Dedifferentiated amniotic fluid mesenchymal stem cell (primary cell): ENCODE results near the gene MIA.
"Not testable (repeated sequence)": the region's sequence is repeated elsewhere in the genome, so short reads cannot be mapped to it uniquely, and the experiment has no call there.

Source experiments
- DNase-seq: peaks from one replicate; pipeline ENCODE4 v3.0.0-alpha.2; 2016; ENCODE audit errors: extremely low spot score

The MIA gene

DNA sequence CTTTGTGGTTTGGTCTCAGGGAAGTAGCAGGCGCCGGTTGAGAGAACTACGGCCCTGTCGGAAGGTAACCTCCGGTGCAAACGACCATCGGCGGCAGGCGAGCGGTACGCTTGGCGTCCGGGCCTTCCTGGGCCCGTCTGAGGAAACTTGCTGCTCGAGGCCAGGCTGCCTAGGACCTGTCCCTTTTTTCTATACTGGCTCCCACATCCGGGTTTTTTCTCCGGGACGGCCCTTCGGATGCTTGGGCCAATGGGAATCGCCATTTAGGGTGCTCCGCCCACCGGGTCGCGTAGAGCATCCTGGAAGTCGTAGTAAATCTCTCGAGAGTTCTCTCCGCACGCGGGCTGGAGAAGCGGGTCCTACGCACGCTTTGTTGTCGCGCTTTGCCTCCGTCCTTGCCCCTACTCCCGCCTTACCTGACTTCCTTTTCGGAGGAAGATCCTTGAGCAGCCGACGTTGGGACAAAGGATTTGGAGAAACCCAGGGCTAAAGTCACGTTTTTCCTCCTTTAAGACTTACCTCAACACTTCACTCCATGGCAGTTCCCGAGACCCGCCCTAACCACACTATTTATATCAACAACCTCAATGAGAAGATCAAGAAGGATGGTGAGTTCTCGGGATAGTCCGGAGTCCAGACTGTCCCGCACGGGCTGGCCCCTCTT lies 24.3 kb upstream of the MIA start, which contains the start of gene SNRPA:
TSS of gene SNRPA (plus strand) at position 330 of the 664 bp plus-strand sequence. CDS start at position 536, 206 bp downstream.
- DNase-seq = peak; percentile 99

DNA sequence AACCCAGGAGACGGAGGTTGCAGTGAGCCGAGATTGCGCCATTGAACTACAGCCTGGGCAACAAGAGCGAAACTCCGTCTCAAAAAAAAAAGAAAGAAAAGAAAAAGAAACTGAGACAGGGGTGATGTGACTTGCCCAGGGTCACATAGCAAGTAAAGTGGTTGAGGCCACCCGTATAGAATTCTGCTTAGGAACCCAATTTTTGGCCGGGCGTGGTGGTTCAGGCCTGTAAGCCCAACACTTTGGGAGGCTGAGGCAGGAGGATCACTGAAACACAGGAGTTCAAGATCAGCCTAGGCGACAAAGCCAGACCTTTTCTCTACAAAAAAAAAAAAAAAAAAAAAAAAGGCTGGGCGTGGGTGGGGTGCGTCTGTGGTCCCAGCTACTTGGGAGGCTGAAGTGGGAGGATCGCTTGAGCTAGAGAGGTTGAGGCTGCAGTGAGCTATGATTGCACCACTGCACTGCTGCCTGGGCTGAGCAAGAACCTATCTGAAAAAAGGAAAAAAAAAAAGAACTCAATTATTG lies 23.0 kb upstream of the MIA start:
- no peak for DNase-seq

DNA sequence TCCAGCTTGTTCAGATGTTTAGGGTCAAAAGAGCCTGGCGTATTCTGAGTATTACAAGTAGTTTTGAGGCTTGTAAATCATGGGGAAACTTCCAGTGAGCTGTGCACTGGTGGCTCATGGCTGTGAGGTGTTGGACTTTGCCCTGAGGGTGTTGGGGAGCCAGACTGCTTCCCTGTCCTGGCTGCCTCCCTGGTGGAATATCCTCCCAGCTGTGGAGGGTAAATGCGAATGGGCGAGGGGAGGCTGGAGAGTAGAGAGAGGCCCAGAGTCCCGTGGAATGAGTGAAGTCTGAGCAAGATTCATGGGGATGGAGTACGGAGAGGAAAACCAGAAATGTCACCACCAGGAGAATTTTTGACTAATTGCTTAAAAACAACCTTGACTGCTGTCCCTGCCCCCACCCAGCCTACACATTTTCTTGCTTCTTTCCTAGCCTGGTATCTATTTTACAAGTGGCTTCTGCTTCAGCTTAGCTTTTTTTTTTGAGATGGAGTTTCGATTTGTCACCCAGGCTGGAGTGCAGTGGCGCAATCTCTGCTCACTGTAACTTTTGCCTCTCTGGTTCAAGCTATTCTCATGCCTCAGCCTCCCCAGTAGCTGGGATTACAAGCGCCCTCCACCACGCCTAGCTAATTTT lies 20.6 kb upstream of the MIA start:
- no peak for DNase-seq

DNA sequence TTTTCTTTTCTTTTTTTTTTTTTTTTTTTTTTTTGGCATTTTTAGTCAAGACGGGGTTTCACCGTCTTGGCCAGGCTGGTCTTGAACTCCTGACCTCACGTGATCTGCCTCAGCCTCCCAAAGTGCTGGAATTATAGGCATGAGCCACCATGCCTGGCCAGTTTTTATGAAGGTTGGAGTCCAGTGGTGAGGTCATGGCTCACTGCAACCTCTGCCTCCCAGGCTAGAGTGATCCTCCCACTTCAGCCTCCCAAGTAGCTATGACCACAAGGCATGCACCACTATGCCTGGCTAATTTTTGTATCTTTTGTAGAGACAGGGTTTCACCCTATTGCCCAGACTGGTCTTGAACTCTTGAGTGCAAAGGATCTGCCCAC lies 20.1 kb upstream of the MIA start:
- DNase-seq = no peak

DNA sequence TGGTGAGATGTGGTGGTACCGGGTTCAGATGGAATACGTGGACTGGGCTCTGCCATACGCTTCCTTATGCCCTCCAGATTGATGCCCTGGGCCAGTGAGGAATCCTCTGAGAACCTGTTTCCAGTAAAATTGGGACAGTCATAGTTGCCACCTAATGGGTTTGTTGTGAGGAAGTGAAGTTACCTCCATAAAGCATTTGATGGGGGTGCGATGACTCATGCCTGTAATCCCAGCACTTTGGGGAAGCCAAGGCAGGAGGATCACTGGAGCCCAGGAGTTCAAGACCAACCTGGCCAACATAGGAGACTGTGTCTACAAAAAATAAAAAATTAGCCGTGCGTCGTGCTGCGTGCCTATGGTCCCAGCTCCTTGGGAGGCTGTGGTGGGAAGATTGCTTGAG lies 19.5 kb upstream of the MIA start:
- DNase-seq = no peak

DNA sequence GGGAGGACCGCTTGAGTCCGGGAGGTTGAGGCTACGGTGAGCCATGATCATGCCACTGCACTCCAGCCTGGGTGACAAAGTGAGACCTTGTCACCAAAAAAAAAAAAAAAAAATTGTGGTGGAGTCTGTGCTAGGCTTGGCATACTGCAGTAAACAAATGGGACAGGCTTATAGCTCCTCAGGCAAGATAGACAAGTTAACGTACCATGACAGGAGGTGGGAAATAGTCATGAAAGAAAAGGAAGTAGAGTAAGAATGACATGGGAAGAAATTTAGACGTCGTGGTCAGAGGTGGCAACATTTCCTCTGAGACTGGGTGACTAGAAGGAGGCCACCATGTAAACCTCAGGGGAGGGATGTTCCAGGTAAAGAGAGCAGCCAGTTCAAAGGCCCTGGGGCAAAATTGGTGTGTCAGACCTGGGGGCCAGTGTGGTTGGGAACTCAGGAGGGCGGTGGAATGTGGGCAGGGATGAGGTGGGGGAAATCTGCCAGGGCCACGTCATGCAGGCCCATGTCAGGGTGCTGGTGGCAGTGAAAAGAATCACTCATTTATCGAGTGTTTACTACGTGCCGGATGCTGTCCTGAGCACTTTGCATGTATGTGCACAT lies 18.7 kb upstream of the MIA start:
- no peak for DNase-seq

DNA sequence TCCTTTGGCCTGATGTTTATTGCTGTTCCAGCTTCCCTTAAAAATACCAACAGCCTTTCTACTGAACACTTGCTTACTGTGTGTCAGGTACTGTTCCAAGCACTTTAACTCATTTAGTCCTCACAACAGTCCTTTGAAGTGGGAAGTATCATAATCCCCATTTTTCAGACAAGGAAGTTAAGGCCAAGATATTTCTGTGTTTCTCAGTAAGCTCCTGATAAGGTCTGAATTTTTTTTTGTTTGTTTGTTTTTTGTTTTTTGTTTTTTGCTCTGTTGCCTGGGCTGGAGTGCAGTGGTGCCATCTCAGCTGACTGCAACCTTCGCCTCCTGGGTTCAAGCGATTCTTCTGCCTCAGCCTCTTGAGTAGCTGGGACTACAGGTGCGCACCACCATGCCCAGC lies 16.8 kb upstream of the MIA start:
- DNase-seq = no peak

DNA sequence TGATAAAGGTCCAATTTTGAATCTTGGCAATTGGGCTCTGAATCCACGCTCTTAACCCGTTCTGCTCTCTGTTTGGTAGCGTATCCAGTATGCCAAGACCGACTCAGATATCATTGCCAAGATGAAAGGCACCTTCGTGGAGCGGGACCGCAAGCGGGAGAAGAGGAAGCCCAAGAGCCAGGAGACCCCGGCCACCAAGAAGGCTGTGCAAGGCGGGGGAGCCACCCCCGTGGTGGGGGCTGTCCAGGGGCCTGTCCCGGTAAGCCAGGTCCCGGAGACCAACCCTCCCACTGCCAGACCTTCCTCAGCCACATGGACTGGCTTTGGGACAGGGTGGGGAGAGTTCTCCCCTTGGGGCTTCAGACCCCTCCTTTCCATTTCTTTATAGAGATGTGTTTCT lies 16.0 kb upstream of the MIA start:
- DNase-seq = no peak

DNA sequence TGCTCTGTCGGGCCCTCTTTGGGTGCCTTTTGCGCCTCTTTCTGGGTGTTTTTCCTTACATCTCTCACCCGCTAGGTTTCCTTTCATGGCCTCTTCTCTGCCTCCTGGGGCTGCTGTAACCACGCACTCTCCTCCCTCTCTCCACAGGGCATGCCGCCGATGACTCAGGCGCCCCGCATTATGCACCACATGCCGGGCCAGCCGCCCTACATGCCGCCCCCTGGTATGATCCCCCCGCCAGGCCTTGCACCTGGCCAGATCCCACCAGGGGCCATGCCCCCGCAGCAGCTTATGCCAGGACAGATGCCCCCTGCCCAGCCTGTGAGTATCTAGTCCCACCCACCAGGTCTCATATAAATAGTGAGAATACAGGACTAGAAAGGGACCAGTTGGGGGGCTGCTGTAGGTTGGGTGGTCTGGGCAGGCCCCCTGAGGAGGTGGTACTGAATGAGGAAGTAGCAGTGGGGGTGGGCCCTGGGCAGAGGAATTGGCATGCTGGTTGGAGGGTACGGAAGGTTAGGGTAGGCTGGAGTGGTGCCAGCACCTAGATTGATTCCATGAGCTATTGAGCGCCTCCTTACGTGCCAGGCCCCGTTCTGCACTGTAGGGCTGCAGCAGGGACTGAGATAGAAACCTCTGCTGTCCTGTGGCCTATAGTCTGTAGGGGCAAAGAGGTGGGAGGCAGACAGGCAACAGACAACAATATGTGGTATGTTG lies 12.4 kb upstream of the MIA start:
- DNase-seq = no peak

DNA sequence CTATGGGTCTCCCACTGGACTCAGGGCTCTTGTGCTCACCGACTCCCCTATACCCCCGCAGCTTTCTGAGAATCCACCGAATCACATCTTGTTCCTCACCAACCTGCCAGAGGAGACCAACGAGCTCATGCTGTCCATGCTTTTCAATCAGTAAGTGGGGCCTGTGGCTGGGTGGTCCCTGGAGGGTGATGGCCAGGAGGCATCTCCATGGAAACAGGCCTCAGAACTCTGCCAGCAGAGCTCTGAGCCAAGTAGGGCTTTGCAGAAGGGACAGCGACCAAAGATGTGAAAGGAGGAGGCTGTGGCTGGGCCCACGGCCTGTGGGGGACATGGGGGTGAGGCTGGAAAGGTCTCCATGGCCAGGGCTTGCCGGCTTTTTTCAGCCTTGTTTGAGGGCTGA lies 11.8 kb upstream of the MIA start:
- no peak for DNase-seq

DNA sequence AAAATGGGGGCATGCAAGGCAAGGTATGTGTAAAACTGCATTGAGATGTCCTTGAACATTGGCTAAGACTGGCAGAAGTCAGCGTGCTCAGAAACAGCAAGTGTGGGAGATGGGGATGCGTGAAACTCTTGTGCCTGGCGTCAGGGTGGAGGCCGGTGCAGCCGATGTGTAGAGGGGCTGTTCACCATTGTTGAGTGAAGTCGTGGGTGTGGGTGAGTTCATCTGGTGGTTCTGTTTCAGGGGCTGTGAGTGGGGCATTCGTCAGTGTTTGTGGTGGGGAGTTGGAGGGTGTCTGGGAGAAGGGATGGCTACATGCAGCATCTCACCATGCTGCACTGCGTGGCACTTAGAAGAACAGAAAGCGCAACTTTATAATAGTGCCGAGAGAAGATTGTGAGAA lies 11.4 kb upstream of the MIA start:
- no peak for DNase-seq

DNA sequence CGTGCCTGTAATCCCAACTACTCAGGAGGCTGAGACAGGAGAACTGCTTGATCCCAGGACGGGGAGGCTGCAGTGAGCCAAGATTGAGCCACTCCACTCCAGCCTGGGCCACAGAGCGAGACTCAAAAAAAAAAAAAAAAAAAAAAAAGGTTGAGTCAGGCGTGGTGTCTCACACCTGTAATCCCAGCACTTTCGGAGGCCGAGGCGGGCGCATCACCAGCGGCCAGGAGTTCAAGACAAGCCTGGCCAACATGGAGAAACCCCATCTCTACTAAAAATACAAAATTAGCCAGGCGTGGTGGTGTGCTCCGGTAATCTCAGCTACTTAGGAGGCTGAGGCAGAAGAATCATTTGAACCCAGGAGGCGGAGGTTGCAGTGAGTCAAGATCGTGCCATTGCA lies 8.9 kb upstream of the MIA start:
- DNase-seq = not testable (repeated sequence)

DNA sequence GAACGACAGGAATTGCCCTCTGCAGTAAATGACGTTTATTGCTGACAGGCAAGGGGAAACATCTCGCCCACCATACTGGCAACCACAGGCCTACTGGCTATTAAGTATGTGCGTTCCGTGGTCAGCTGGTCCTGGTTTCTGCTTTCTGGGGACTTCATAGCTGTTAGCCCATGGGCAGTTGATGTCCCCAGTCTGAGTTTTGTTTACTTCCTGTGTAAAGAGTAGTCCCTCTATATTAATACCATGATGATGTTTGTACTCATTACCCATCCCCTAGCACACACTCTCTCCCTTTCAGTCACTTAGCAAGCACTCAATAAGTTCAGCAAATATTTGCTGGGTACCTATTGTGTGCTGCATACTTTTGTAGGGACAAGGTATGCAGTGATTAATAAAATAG lies 6.5 kb upstream of the MIA start:
- DNase-seq = no peak

DNA sequence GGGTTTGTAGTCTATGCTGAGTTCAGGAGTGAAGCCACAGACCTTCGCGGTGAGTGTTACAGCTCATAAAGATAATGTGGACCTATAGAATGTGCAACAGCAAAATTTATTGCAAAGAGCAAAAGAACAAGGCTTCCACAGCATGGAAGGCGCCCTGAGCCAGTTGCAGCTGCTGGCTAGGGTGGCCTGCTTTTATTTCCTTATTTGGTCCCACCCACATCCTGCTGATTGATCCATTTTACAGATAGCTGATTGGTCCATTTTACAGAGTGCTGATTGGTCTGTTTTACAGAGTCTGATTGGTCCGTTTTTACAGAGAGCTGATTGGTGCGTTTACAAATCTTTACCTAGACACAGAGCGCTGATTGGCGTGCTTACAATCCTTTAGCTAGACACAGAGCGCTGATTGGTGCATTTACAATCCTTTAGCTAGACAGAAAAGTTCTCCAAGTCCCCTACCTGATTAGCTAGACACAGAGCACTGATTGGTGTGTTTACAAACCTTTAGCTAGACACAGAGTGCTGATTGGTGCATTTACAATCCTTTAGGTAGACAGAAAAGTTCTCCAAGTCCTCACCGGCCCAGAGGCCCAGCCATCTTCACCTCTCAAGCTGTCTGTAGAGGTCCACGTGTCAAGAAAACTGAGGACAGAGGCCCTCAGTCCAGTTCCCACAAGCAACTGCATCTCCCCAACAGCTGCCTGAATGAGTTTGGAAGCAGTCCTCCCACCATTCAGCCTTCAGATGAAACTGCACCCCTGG lies 4.0 kb upstream of the MIA start:
- not testable (repeated sequence) for DNase-seq

DNA sequence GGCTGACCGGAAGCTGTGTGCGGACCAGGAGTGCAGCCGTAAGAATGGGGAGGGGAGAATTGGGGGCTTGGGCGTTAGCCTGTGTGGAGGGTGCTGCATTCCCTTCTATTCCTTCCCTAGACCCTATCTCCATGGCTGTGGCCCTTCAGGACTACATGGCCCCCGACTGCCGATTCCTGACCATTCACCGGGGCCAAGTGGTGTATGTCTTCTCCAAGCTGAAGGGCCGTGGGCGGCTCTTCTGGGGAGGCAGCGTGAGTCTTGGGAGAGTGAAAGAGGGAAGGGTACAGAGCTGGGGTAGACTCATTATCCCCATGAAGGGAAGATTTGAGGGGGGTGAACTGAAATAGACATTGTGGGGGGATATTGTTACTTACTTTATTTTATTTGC lies 306 bp downstream of the MIA start:
- DNase-seq = no peak

DNA sequence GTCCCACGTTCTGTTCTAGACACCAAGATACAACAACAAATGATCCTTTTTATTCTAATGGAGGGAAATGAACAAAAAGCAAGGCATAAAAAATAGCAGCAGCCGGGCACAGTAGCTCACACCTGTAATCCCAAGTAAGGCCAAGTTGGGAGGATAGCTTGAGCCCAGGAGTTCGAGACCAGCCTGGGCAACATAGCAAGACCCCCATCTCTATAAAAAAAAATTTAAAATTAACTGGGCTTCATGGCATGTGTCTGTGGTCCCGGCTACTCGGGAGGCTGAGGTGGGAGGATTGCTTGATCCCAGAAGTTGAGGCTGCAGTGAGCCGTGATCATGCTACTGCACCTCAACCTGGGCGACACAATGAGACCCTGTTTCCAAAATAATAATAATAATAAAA lies 1.0 kb downstream of the MIA start:
- DNase-seq = no peak

DNA sequence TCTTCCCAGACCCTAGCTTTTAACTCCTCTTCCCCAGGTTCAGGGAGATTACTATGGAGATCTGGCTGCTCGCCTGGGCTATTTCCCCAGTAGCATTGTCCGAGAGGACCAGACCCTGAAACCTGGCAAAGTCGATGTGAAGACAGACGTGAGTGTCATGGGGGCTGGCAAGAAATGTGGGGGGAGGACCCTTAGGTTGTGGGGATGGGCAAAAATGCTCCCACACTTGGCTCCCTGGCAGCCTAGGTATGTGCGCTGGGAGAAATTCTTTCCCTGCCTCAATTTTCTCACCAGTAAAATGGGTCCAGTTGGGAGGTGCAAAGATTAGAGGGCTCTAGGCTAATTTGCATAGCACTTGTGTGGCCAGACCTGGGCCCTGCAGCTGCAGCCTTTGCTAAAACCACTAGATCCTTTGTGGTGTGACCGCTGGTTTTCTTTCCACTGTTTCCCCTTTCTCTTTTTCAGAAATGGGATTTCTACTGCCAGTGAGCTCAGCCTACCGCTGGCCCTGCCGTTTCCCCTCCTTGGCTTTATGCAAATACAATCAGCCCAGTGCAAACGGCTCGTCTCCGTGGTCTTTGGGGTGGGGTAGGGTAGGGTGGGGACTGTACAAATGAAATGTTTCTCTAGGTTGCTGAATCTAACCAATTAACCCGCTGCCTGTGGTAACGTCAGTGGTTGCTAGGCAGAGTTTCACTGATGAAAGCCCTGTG lies 1.8 kb downstream of the MIA start:
- peak; percentile 96 for DNase-seq

DNA sequence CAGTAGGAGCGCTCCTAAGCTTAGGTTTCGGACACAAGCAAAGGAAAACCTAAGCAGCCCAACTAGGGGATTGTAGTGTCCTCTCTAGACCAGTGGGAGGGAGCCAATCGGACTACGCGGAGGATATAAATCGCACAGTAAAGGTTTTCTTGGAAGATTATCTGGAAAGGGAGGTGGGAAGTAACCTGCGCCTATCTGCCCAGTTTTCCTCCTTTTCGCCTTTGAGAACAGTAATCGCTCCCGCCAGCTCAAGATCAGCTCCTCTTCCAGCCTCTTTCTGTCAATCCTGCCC lies 2.3 kb downstream of the MIA start:
- DNase-seq = no peak

DNA sequence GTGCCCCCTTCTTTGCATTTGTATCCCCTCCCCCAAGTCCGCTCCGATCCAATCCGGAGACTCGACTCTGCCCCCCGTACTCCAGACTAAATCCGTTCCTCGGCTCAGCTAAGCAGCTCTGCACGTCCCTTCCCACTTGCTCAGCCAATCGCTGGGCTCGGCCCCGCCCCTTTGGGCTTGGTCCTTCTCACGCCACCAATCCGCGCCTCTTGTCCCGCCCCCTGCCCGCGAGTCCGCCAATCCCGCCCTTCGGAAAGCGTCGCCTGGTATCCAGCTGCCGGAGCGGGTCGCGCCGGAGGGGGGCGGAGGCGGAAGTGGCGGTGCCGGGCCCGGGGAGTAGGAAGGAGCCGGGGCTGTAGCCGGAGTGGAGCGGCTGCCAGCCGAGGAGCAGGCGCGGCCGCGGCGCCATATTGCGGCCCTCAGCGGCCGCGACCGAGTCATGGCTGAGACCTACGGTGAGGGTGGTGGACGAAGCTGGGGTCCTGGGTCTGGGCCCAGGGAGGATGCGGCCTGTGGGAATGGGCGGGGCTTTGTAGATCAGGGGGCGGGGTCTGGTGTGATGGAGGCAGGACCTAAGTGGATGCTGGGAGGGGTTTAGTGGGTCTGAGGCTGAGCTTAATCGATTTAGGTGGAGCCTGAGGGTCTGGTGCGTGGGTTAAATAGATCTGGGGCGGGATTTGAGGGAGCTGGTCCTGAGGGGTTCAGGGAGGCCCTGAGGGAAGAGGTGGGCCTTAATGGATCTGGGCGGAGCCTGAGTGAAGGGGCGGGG lies 2.8 kb downstream of the MIA start, which contains the start of gene RAB4B:
TSS of gene RAB4B (plus strand) at position 311 of the 769 bp plus-strand sequence. CDS start at position 440, 129 bp downstream.
- DNase-seq = peak; percentile 100

DNA sequence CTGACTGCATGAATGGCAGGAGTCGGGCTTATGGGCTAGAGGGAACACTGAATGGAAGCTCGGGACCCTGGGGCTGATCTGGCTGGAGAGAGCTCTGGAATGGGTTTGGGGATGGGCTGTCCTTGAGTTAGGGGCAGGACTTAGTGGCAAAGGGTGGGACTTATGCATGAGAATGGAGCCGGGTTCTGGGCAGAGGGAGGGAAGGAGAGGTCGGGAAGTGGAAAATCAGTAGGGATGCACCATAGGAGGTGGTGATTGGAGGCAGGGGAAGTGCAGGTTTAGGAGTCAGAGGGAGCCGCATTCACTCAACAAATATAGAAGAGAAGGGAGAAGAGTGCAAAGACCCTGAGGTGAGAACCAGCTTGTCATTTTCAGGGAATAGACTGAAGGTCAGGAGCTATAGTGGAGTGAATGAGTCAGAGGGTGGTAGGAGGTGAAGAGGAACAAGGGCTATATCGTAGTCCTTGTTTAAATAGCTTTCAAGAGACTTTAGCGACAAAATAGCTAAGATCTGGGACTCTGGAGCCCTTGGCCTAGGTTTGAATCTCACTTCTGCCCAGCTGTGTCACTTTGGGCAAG lies 3.5 kb downstream of the MIA start:
- no peak for DNase-seq
